AG04450 (cell line): ENCODE data around the gene DHDDS. TPM values are rescaled to one million over a fixed set of nuclear protein-coding genes. Genes with fewer than 3 reads are reported as not detected.

Experiments
- CTCF ChIA-PET: fragments of 300-600, 350-600 bp; formaldehyde crosslinking; extraction: SDS; loops from one replicate; lab custom pipeline; 2022; ENCODE audit warnings: antibody characterized with exemption, inconsistent platforms; lab: Charles Lee
- POLR2A ChIA-PET: fragments of 350-600 bp; formaldehyde crosslinking; extraction: SDS; loops from one replicate; lab custom pipeline; 2021; ENCODE audit warnings: antibody characterized with exemption, inconsistent platforms; lab: Yijun Ruan, JAX
- DNase-seq: peaks from one replicate; pipeline ENCODE4 v3.0.0-alpha.2; 2011; ENCODE audit warnings: low read depth, low spot score
- H3K27ac ChIP-seq: one replicate; pipeline ENCODE4 v1.5.1; 2012; ENCODE audit warnings: low read depth, low read length, control low read depth
- H3K27me3 ChIP-seq: one replicate; pipeline ENCODE4 v1.6.0; 2012; ENCODE audit warnings: low read length; ENCODE audit not compliant: control insufficient read depth, insufficient read depth
- H3K4me3 ChIP-seq: 2 replicates; pipeline ENCODE4 v1.5.1; 2011; ENCODE audit warnings: mild to moderate bottlenecking, low read depth, low read length, control low read depth
- H3K9me3 ChIP-seq: 2 replicates; pipeline ENCODE4 v1.5.1; 2012; ENCODE audit warnings: low read length; ENCODE audit not compliant: control insufficient read depth, insufficient read depth
- CTCF ChIP-seq: IDR thresholded peaks from 2 replicates; pipeline ENCODE4 v1.5.1; 2011; ENCODE audit warnings: low read depth, low read length, control low read depth, inconsistent platforms
- polyA plus RNA-seq: library from polyadenylated mRNA; depleted of rRNA; stranded (reverse); fragments of >200 nt; gene quantifications from 2 replicates; pipeline ENCODE4 v1.2.3, GENCODE V29; 2011

Gene DHDDS
- polyA plus RNA-seq, 1 experiment: 51.7 TPM

- no peak overlapping the region for H3K27ac ChIP-seq
- DNase-seq: no peak
- ChIA-PET CTCF (interaction anchor here (0.7 kb wide), 2 partner anchors 51 to 922 kb away, joined by 5 read pairs; no protein-coding TSS in a partner anchor), POLR2A (no interaction called here)
- TF ChIP-seq CTCF: no peak
- H3K9me3 ChIP-seq: no peaks in the 10 kb centered on the region; the same call in 1 of the 2 replicates
- no peak overlapping the region for H3K4me3 ChIP-seq
- peaks cover 69% of the 10 kb centered on the region for H3K27me3 ChIP-seq
Measured at GRCh38 chr1:26413031-26413430, 19.1 kb upstream of the DHDDS start.

- ChIA-PET CTCF (interaction anchor here (0.5 to 3.6 kb wide), 70 partner anchors 8 to 1962 kb away, joined by 3 to 47 read pairs (median 4); partner anchors contain the start of genes DHDDS, SH3BGRL3, TRIM63 and UBXN11), POLR2A (interaction anchor here (0.6 kb wide), 1 partner anchor 312 kb away, joined by 3 read pairs; no protein-coding TSS in a partner anchor)
- no peak overlapping the region for H3K27ac ChIP-seq
- peaks cover 57% of the 10 kb centered on the region for H3K27me3 ChIP-seq
- peak; percentile 21 for DNase-seq
- peak; percentile 92 for TF ChIP-seq CTCF
- no peak overlapping the region for H3K4me3 ChIP-seq
- no peaks in the 10 kb centered on the region for H3K9me3 ChIP-seq
Measured at GRCh38 chr1:26417111-26417759, 14.9 kb upstream of the DHDDS start.

GRCh38 chr1:26418865-26419349, 13.2 kb upstream of the DHDDS start:
- ChIA-PET CTCF (interaction anchor here (0.6 to 3.6 kb wide), 5 partner anchors 32 to 143 kb away, joined by 3 to 30 read pairs (median 5); no protein-coding TSS in a partner anchor), POLR2A (no interaction called here)
- no peak for TF ChIP-seq CTCF
- no peaks in the 10 kb centered on the region for H3K9me3 ChIP-seq
- DNase-seq: no peak
- no peak overlapping the region for H3K27ac ChIP-seq
- H3K27me3 ChIP-seq: peaks cover 43% of the 10 kb centered on the region
- H3K4me3 ChIP-seq: no peak overlapping the region

- DNase-seq: no peak
- TF ChIP-seq CTCF: no peak
- POLR2A ChIA-PET: no interaction called here
- CTCF ChIA-PET: interaction anchor here (0.6 to 1.3 kb wide), 2 partner anchors 56 to 144 kb away, joined by 3 read pairs; no protein-coding TSS in a partner anchor
- no peak overlapping the region for H3K4me3 ChIP-seq
- no peak overlapping the region for H3K27ac ChIP-seq
- no peaks in the 10 kb centered on the region for H3K9me3 ChIP-seq
- H3K27me3 ChIP-seq: peaks cover 37% of the 10 kb centered on the region
Measured at GRCh38 chr1:26419494-26419893, 12.6 kb upstream of the DHDDS start.

GRCh38 chr1:26429721-26430120, 2.4 kb upstream of the DHDDS start:
- H3K27ac ChIP-seq: no peak overlapping the region
- no peak for DNase-seq
- no peak for TF ChIP-seq CTCF
- ChIA-PET POLR2A (no interaction called here), CTCF (interaction anchor here (2.2 kb wide), 1 partner anchor 12 kb away, joined by 12 read pairs; no protein-coding TSS in a partner anchor)
- peaks cover 7% of the 10 kb centered on the region for H3K27me3 ChIP-seq
- H3K4me3 ChIP-seq: no peak overlapping the region
- H3K9me3 ChIP-seq: no peaks in the 10 kb centered on the region; the same call in 1 of the 2 replicates
